ENCODE data around the gene ECSIT. TPM values are rescaled to one million over a fixed set of nuclear protein-coding genes. Genes with fewer than 3 reads are reported as not detected.
"Not testable (repeated sequence)": the region's sequence is repeated elsewhere in the genome, so short reads cannot be mapped to it uniquely, and the experiment has no call there.

ECSIT gene
- total RNA-seq, 6 experiments from 2014 or later: 25.0 to 45.5 (median 37.7) TPM

DNA sequence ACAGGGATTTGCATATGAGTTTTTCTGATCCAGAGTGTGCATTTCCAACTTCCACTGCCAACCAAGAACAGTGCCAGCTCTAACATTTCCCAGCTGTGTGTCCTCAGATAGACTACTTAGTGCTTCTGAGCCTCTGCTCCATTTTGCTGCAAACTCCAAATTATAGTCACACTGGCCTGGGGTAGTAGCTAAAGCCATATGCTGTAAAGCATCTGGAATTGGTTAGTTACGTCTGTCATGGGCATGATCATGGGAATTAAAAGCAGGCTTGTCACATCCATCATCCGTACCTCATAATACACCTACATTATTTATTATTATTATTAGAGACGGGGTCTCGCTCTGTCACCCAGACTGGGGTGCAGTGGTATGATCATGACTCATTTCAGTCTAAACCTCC lies 55.2 kb downstream of the ECSIT start:
- DNase-seq: no peak
- Histone ChIP-seq H3K4me1 (no peaks in the 10 kb centered on the region), H3K36me3 (no peaks in the 10 kb centered on the region), H3K27ac (no peak overlapping the region), H3K27me3 (no peaks in the 10 kb centered on the region), H3K4me3 (no peak overlapping the region), H3K9me3 (no peaks in the 10 kb centered on the region)
- intact Hi-C loops (cut with DNase I): no loop called here
- ATAC-seq: no peak
- 68% methylated on average over 4 of the region's 4 CpGs for WGBS (ENCODE audit: insufficient coverage, low coverage, low lambda C conversion rate, missing lambda C conversion rate)
- TF ChIP-seq POLR2A (IDR thresholded peaks at IDR 0.05): no peak
- TF ChIP-seq, protein P1, sequence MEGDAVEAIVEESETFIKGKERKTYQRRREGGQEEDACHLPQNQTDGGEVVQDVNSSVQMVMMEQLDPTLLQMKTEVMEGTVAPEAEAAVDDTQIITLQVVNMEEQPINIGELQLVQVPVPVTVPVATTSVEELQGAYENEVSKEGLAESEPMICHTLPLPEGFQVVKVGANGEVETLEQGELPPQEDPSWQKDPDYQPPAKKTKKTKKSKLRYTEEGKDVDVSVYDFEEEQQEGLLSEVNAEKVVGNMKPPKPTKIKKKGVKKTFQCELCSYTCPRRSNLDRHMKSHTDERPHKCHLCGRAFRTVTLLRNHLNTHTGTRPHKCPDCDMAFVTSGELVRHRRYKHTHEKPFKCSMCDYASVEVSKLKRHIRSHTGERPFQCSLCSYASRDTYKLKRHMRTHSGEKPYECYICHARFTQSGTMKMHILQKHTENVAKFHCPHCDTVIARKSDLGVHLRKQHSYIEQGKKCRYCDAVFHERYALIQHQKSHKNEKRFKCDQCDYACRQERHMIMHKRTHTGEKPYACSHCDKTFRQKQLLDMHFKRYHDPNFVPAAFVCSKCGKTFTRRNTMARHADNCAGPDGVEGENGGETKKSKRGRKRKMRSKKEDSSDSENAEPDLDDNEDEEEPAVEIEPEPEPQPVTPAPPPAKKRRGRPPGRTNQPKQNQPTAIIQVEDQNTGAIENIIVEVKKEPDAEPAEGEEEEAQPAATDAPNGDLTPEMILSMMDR (IDR thresholded peaks at IDR 0.05): no peak

DNA sequence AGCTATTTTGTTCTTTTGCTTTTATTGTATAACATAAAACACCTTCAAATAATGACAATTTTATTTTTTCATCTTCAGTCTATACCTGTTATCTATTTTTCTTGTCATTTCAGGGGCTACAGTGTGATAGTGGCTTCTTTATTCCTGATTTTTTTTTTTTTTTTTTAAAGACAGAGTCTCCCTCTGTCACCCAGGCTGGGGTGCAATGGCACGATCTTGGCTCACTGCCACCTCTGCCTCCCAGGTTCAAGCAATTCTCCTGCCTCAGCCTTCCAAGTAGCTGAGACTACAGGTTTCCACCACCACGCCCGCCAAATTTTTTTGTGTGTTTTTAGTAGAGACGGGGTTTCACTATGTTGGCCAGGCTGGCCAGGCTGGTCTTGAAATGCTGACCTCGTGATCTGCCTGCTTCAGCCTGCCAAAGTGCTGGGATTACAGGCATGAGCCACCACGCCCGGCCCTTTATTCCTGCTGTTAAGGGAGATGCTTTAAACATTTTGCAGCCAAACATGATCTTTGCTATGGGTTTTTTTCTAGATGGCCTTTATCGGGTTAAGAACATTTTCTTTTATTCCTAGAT lies 60.6 kb downstream of the ECSIT start:
- WGBS (ENCODE audit: insufficient coverage, low coverage, low lambda C conversion rate, missing lambda C conversion rate): 56% methylated on average over 8 of the region's 8 CpGs
- H3K9me3 ChIP-seq; H3K27ac ChIP-seq; H3K4me3 ChIP-seq; H3K36me3 ChIP-seq; H3K27me3 ChIP-seq; H3K4me1 ChIP-seq; DNase-seq; intact Hi-C loops (cut with DNase I); ATAC-seq: not testable (repeated sequence)

DNA sequence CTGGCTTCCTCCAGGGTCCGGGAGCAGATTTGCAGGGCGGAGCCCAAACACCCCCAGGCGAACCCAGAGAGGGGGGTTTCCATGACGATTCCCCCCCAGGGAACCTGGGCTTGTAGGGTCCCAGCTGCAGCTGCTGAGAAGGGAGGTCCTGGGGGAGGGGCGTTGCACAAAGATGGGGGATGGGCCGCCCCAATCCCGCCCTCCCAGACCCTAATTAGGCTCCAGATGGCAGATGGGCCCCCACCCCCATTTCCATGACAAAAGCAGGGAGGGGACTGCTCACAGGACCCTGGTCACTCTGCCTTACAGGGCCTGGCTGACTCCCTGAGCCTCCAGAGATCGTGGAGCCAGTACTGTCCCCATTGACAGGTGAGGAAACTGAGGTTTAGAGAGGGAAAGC lies 63.3 kb downstream of the ECSIT start:
- no peak overlapping the region for H3K27ac ChIP-seq
- no peak overlapping the region for H3K4me3 ChIP-seq
- WGBS (ENCODE audit: insufficient coverage, low coverage, low lambda C conversion rate, missing lambda C conversion rate): 39% methylated on average over 4 of the region's 8 CpGs
- DNase-seq (no peak), ATAC-seq (no peak)
- no peaks in the 10 kb centered on the region for H3K36me3 ChIP-seq
- intact Hi-C loops (cut with DNase I): no loop called here
- H3K4me1 ChIP-seq: no peaks in the 10 kb centered on the region
- no peaks in the 10 kb centered on the region for H3K9me3 ChIP-seq
- H3K27me3 ChIP-seq: no peaks in the 10 kb centered on the region
- TF ChIP-seq POLR2A (IDR thresholded peaks at IDR 0.05): no peak
- TF ChIP-seq, protein P1 (IDR thresholded peaks at IDR 0.05): no peak

DNA sequence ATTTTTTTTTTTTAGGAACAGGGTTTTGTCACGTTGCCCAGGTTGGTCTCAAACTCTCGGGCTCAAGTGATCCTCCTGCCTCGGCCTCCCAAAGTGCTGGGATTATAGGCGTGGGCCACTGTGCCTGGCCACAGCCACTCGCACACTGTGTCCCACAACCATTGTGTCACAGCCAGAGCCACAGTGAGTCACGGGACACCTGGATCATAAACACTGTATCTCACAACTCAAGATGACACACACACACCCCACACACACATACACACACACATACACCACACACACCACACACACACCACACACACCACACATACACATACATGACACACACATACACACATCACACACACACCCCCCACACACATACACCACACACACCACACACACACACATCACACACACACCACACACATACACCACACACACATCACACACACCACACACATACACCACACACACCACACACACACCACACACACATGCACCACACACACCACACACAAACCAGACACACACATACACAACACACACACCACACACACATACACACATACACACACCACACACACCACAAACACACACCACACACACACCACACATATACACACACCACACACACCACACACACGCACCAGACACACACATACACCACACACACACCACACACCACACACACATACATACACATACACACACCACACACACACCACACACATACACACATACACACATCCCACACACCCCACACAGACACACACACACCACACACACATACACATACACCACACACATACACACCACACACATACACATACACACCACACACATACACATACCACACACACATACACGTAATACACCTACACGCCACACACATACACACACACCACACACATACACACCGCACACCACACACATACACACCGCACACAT lies 64.3 kb downstream of the ECSIT start:
- no peak overlapping the region for H3K4me3 ChIP-seq
- intact Hi-C loops (cut with DNase I): no loop called here
- no peak for ATAC-seq
- no peak for TF ChIP-seq POLR2A (IDR thresholded peaks at IDR 0.05)
- TF ChIP-seq, protein P1 (IDR thresholded peaks at IDR 0.05): no peak
- H3K27me3 ChIP-seq: no peaks in the 10 kb centered on the region
- WGBS (ENCODE audit: insufficient coverage, low coverage, low lambda C conversion rate, missing lambda C conversion rate): 72% methylated on average over 9 of the region's 11 CpGs
- no peak for DNase-seq
- no peaks in the 10 kb centered on the region for H3K9me3 ChIP-seq
- no peak overlapping the region for H3K27ac ChIP-seq
- H3K36me3 ChIP-seq: no peaks in the 10 kb centered on the region
- no peaks in the 10 kb centered on the region for H3K4me1 ChIP-seq

DNA sequence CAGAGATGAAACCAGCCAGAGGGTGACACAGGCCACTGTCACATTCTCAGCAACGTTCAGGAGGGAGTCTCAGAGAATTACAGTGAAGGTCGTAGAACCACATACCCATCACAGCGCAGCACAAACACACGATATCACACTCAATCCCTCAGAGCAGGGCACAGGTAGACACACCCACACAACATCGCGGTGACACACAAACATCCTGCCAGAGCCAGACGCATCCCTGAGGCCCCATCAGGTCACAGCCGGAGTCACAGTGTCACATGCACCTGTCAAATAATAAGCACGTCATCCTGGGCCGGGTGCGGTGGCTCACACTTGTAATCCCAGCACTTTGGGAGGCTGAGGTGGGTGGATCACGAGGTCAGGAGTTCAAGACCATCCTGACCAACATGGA lies 65.5 kb downstream of the ECSIT start:
- TF ChIP-seq POLR2A (IDR thresholded peaks at IDR 0.05): no peak
- TF ChIP-seq, protein P1 (IDR thresholded peaks at IDR 0.05): no peak
- WGBS (ENCODE audit: insufficient coverage, low coverage, low lambda C conversion rate, missing lambda C conversion rate): 44% methylated on average over 4 of the region's 12 CpGs
- H3K27ac ChIP-seq: no peak overlapping the region
- H3K27me3 ChIP-seq: no peaks in the 10 kb centered on the region
- no peaks in the 10 kb centered on the region for H3K36me3 ChIP-seq
- H3K9me3 ChIP-seq: no peaks in the 10 kb centered on the region
- DNase-seq (no peak), ATAC-seq (no peak)
- intact Hi-C loops (cut with DNase I): no loop called here
- H3K4me3 ChIP-seq: no peak overlapping the region
- no peaks in the 10 kb centered on the region for H3K4me1 ChIP-seq
